K562 (cell line): ENCODE data around the gene USP43.

Experiments
- ZNF780A ChIP-seq: fragments of 250-450 bp; sonication (Bioruptor Pico); IDR thresholded peaks from 2 replicates; pipeline ENCODE4 v1.5.0; 2021; ENCODE audit warnings: mild to moderate bottlenecking
- TF ChIP-seq, protein P1 (sequence below): fragments of 250-450 bp; sonication (Bioruptor Pico); IDR thresholded peaks from 2 replicates; pipeline ENCODE4 v1.5.0; 2020; ENCODE audit warnings: mild to moderate bottlenecking, borderline replicate concordance
- TF ChIP-seq, protein P2 (sequence below): fragments of 450-650 bp; IDR thresholded peaks from 2 replicates; pipeline ENCODE4 v1.6.1; 2017; ENCODE audit warnings: antibody characterized with exemption
- TF ChIP-seq, protein P3 (sequence below), 3 experiments: IDR thresholded peaks in 2 of 3; conservative IDR thresholded peaks in 1 of 3; 2 replicates each; pipeline ENCODE4 v1.5.1; 2011 to 2012; ENCODE audit warnings: low read length in 3 of 3, mild to moderate bottlenecking in 3 of 3, control low read depth in 2 of 3, improper control_type of control experiment in 1 of 3, inconsistent platforms in 1 of 3, low read depth in 1 of 3, mixed read lengths in 1 of 3, moderate library complexity in 1 of 3; ENCODE audit not compliant: insufficient read depth in 2 of 3

DNA sequence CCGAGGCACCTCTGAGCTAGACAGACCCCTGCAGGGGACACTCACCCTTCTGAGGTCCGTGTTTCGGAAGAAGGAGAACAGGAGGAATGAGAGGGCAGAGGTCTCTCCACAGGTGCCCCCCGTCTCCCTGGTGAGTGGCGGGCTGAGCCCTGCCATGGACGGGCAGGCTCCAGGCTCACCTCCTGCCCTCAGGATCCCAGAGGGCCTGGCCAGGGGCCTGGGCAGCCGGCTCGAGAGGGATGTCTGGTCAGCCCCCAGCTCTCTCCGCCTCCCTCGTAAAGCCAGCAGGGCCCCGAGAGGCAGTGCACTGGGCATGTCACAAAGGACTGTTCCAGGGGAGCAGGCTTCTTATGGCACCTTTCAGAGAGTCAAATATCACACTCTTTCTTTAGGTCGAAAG lies 83.2 kb downstream of the USP43 start:
- TF ChIP-seq ZNF780A = no peak
- TF ChIP-seq, protein P1, sequence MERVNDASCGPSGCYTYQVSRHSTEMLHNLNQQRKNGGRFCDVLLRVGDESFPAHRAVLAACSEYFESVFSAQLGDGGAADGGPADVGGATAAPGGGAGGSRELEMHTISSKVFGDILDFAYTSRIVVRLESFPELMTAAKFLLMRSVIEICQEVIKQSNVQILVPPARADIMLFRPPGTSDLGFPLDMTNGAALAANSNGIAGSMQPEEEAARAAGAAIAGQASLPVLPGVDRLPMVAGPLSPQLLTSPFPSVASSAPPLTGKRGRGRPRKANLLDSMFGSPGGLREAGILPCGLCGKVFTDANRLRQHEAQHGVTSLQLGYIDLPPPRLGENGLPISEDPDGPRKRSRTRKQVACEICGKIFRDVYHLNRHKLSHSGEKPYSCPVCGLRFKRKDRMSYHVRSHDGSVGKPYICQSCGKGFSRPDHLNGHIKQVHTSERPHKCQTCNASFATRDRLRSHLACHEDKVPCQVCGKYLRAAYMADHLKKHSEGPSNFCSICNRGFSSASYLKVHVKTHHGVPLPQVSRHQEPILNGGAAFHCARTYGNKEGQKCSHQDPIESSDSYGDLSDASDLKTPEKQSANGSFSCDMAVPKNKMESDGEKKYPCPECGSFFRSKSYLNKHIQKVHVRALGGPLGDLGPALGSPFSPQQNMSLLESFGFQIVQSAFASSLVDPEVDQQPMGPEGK = no peak
- TF ChIP-seq, protein P2, sequence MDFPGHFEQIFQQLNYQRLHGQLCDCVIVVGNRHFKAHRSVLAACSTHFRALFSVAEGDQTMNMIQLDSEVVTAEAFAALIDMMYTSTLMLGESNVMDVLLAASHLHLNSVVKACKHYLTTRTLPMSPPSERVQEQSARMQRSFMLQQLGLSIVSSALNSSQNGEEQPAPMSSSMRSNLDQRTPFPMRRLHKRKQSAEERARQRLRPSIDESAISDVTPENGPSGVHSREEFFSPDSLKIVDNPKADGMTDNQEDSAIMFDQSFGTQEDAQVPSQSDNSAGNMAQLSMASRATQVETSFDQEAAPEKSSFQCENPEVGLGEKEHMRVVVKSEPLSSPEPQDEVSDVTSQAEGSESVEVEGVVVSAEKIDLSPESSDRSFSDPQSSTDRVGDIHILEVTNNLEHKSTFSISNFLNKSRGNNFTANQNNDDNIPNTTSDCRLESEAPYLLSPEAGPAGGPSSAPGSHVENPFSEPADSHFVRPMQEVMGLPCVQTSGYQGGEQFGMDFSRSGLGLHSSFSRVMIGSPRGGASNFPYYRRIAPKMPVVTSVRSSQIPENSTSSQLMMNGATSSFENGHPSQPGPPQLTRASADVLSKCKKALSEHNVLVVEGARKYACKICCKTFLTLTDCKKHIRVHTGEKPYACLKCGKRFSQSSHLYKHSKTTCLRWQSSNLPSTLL = no peak
- TF ChIP-seq, protein P3, sequence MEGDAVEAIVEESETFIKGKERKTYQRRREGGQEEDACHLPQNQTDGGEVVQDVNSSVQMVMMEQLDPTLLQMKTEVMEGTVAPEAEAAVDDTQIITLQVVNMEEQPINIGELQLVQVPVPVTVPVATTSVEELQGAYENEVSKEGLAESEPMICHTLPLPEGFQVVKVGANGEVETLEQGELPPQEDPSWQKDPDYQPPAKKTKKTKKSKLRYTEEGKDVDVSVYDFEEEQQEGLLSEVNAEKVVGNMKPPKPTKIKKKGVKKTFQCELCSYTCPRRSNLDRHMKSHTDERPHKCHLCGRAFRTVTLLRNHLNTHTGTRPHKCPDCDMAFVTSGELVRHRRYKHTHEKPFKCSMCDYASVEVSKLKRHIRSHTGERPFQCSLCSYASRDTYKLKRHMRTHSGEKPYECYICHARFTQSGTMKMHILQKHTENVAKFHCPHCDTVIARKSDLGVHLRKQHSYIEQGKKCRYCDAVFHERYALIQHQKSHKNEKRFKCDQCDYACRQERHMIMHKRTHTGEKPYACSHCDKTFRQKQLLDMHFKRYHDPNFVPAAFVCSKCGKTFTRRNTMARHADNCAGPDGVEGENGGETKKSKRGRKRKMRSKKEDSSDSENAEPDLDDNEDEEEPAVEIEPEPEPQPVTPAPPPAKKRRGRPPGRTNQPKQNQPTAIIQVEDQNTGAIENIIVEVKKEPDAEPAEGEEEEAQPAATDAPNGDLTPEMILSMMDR (IDR thresholded peaks at IDR 0.05 in 2 of 3, conservative IDR thresholded peaks at IDR 0.05 in 1 of 3; ENCODE audit: insufficient read depth in 2 of 3, low read depth in 1 of 3, low read length in 3 of 3) = no peak
